AG10803 (cell line): ENCODE measurements around the gene CTPS1.

ENCODE experiments used
- DNase-seq: peaks from one replicate; pipeline ENCODE4 v3.0.0; 2010; ENCODE audit warnings: low read depth
- H3K4me3 ChIP-seq: 2 replicates; pipeline ENCODE4 v1.5.1; 2011; ENCODE audit warnings: mild to moderate bottlenecking, low read length, control low read depth
- CTCF ChIP-seq: conservative IDR thresholded peaks from 2 replicates; pipeline ENCODE4 v1.5.1; 2011; ENCODE audit warnings: mild to moderate bottlenecking, low read length, control low read depth, inconsistent platforms

The CTPS1 gene

GRCh38 chr1:40951943-40952743 lies 27.4 kb upstream of the CTPS1 start:
- no peak overlapping the region for H3K4me3 ChIP-seq
- no peak for DNase-seq
- TF ChIP-seq CTCF, result peak; percentile 80

- no peak overlapping the region for H3K4me3 ChIP-seq
- TF ChIP-seq CTCF, result no peak
- DNase-seq, result no peak
Observed at GRCh38 chr1:40952744-40953315, 26.7 kb upstream of the CTPS1 start.

GRCh38 chr1:40954626-40955025 lies 24.9 kb upstream of the CTPS1 start:
- H3K4me3 ChIP-seq, result no peak overlapping the region
- TF ChIP-seq CTCF, result no peak
- no peak for DNase-seq

- no peak overlapping the region for H3K4me3 ChIP-seq
- no peak for TF ChIP-seq CTCF
Observed at GRCh38 chr1:40955266-40955665, 24.2 kb upstream of the CTPS1 start.

GRCh38 chr1:40956407-40956806 lies 23.1 kb upstream of the CTPS1 start:
- no peak overlapping the region for H3K4me3 ChIP-seq
- TF ChIP-seq CTCF, result no peak
- no peak for DNase-seq

More at GRCh38 chr1:40955266-40955665, 24.2 kb upstream of the CTPS1 start:
- DNase-seq, result no peak

- no peak overlapping the region for H3K4me3 ChIP-seq
- DNase-seq, result no peak
- TF ChIP-seq CTCF, result no peak
Observed at GRCh38 chr1:40958210-40958609, 21.3 kb upstream of the CTPS1 start.

- H3K4me3 ChIP-seq, result no peak overlapping the region
- no peak for DNase-seq
- no peak for TF ChIP-seq CTCF
Observed at GRCh38 chr1:40965531-40965930, 14.0 kb upstream of the CTPS1 start.
